Activated CD8-positive, alpha-beta memory T cell treated with anti-CD3 and anti-CD28 coated beads for 36 hours (primary cell): ENCODE results near the gene PI4K2A. TPM values are rescaled to one million over a fixed set of nuclear protein-coding genes. Genes with fewer than 3 reads are reported as not detected.
"Not testable (repeated sequence)": the region's sequence is repeated elsewhere in the genome, so short reads cannot be mapped to it uniquely, and the experiment has no call there.

Source experiments
- CTCF ChIA-PET: fragments of 350-600 bp; sonication (Branson Sonifier 250); formaldehyde crosslinking; loops from one replicate; lab custom pipeline; 2021; ENCODE audit warnings: antibody characterized with exemption; lab: Charles Lee
- POLR2A ChIA-PET: fragments of 350-600 bp; sonication (Branson Sonifier 250); formaldehyde crosslinking; loops from one replicate; lab custom pipeline; 2021; ENCODE audit warnings: antibody characterized with exemption; lab: Charles Lee
- total RNA-seq, 2 experiments: library from RNA; stranded (reverse); gene quantifications; one replicate each; pipeline ENCODE4 v1.2.3, GENCODE V29; 2021

Gene PI4K2A
- total RNA-seq, 2 experiments from 2014 or later = 14.6 to 15.0 TPM

DNA sequence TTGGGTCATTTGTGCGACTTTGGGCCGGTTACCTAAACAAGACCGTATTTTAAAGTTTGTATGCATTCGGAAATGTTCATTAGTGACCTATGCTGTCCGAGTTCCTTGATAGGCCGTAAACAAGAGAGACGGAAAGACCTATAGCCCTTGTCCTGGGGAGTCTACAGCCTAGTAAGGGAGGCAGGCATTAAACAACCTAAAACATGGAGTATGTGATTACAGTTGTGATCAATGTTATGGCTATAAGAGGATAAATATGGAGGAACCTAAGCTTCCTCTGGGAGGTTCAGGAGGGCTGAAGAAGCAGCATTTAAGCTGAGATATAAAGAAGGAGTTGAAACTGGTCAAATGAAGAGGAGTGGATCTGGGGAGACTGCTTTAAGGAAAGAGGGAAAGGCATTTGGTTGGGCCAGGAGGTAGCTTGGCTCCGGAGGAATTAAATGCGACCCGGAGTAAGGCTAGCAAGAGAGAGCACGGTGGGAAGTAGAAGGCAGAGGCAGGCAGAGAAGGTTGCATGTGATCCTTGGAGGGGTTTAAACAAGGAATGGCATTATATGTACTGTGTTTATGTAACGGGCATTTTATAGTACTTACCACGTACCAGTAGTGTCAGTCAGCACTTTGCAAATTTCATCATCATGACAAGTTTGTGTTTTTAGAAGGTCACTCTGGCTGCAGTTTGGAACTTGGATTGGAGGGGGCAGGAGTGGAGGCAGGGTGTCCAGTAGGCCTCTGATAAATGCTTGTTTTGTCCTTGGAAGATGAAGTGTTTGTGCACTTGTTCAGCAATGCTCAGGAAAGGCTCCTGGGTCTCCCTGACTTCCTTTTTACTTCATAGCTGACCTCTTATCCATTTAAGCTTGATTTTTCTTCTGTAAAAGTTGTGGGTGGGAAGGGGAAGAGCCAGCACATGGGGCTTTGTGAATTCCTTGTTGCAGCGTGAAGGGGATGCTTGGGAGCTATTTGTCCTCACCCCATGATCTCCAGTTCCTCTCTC lies 47.6 kb downstream of the PI4K2A start:
- POLR2A ChIA-PET = interaction anchor here (0.6 to 1.2 kb wide), 4 partner anchors 47 to 104 kb away, joined by 3 to 8 read pairs (median 4); partner anchors contain the start of genes C10orf62, PI4K2A and ZFYVE27
- CTCF ChIA-PET = interaction anchor here (0.6 to 3.9 kb wide), 10 partner anchors 10 to 48 kb away, joined by 3 to 19 read pairs (median 8); partner anchors contain the start of genes MARVELD1 and ZFYVE27

DNA sequence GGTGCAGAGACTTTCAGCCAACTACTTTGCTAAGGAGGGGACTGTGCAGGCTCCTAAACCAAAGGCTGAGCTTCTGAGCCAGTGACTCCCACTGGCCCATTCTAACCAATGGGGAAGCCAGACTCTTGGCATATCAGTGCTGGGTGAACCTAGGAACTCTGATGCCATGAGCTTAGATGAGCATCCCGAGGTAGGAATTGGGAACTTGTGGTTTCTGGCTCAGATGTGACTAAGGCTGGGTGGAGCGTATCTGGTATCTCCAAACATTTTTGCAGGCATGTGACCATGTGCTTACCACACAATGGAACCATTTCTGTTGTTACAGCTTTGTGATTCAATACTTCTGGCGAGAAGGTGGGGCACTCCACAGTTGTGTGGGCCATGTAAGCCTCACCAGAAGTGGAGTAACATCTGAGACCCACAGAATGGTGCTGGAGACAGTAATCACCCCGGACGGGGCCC lies 49.1 kb downstream of the PI4K2A start:
- POLR2A ChIA-PET = no interaction called here
- CTCF ChIA-PET = interaction anchor here (0.8 to 3.9 kb wide), 2 partner anchors 12 to 18 kb away, joined by 3 to 16 read pairs; no protein-coding TSS in a partner anchor

DNA sequence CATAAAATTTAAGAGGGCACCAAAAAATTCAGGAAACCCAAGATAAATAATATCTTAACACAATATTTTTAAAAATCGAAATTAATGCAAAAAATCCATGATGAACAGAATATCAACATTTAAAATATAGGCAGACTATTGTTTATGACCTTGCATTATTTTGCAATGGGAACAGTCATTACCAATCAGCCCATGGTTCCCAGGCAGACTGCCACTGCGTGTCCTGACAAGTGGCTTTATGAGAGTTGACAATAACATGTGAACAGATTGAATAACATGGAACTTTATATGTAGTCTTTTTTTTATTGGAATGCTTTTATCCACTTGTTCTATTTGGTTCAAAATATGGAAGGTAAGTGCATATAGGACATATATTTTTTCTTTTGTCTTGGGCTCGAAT lies 49.7 kb downstream of the PI4K2A start:
- POLR2A ChIA-PET = no interaction called here
- CTCF ChIA-PET = interaction anchor here (0.8 kb wide), 1 partner anchor 18 kb away, joined by 3 read pairs; no protein-coding TSS in a partner anchor

- POLR2A ChIA-PET = not testable (repeated sequence)
- CTCF ChIA-PET = interaction anchor here (1.0 to 2.7 kb wide), 3 partner anchors 11 to 33 kb away, joined by 3 to 8 read pairs (median 8); partner anchors contain the start of gene AVPI1
Observed at GRCh38 chr10:97698072-97698655, 57.7 kb downstream of the PI4K2A start.

DNA sequence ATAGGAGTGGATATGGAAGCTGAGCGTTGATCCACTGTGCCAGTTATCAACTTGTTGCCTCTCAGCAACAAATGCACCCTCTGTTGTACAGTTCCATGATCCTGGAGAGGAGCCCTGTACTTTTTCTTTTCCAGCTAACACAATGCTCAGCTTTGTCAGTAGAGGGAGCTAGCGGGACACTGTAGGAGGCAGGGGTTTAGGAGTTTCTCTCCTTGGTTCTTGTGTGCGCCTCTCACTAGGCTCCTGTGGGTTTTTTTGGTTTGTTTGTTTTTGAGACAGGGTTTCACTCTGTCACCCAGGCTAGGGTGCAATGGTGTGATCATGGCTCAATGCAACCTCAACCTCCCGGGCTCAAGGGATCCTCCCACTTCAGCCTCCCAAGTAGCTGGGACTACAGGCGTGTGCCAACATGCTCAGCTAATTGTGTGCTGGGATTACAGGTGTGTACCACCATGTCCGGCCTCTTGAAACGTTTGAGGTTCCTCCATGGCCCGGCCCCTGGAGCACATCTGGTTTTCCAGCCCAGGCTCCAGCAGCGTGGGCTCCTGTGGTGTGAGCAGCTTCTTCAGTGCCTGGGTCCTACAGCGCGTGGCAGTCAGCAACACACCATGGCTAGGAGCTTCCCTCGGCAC lies 61.1 kb downstream of the PI4K2A start:
- ChIA-PET CTCF (interaction anchor here (0.6 to 3.1 kb wide), 20 partner anchors 8 to 168 kb away, joined by 3 to 29 read pairs (median 5); partner anchors contain the start of genes AVPI1, MARVELD1 and ZFYVE27), POLR2A (no interaction called here)

DNA sequence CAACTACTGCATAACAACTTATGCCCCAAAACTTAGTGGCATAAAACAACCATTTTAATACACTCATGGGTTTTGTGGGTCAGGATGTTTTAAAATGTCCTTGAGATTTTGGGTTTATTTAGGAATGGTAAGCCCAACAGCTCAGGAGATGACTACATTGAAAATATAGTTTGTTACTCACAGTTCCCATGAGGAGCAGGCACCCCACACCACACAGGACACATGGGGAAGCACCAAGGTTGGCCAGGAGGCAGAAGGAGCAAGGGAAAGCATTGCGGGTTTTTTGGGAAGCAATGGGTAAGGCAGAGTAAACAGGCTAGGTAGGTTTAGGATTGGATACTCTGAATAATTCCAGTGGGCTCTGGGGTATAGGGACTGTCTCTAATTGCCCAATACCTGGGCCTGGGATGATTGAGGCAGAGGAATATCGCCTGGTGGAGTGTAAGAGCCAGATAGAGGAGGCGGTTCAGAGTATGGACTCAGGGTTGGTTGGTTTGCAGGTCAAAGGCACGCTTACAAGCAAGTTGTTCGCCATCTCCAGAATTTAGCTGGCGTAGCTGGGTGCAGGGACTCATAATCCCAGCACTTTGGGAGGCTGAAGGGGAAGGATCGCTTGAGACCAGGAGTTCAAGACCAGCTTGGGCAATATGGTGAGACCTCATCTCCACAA lies 63.1 kb downstream of the PI4K2A start:
- POLR2A ChIA-PET = no interaction called here
- CTCF ChIA-PET = interaction anchor here (1.6 to 3.1 kb wide), 2 partner anchors 9 to 28 kb away, joined by 4 to 22 read pairs; partner anchors contain the start of gene MARVELD1

DNA sequence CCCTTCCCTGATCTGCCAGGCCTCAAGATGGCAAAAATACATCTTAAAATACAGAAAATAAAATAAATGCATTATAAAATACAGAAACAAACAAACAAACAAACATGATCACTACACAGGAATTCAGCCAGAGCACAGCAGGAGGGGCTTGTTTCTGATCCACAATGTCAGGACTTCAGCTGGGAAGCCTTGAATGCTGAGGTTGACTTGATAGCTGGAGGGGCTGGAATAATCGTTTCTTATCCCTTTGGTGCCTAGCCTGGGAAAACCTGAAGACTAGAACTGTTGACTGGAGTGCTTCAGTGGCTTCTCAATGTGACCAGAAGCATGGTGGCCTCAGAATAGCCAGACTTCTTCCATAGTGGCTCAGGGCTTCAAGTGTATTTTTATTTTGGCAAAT lies 63.9 kb downstream of the PI4K2A start:
- ChIA-PET POLR2A (interaction anchor here (1.0 kb wide), 1 partner anchor 9 kb away, joined by 4 read pairs; the partner anchor contains the start of gene MARVELD1), CTCF (interaction anchor here (0.7 to 1.6 kb wide), 3 partner anchors 16 to 165 kb away, joined by 3 to 5 read pairs (median 4); no protein-coding TSS in a partner anchor)

DNA sequence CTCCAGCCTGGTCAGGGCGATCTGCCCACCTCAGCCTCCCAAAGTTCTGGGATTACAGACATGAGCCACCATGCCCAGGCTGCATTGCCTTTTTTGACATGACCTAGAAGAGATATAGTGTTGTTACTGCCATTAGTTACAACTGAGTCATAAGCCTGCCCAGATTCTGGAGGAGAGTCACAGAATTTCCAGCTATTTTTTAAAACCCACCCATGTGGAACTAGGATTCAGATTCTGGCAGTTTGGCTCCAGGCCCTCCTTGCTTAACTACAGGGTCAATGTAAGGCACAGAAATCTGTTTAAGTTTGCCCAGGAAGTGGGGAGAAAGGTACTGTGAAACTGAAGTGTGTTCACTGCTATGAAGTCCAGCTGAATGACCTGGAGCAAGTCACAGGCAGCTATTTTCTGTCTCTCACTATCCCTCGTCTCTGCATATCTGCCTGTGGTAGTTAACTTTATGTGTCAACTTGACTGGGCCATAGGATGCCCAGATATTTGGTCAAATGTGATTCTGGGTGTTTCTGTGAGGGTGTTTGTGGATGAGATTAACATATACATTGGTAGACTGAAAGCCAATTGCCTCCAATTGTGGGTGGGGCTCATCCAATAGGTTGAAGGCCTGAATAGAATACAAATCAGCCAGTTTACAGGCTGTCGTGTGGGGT lies 64.7 kb downstream of the PI4K2A start:
- POLR2A ChIA-PET = interaction anchor here (1.0 kb wide), 1 partner anchor 8 kb away, joined by 4 read pairs; the partner anchor contains the start of gene MARVELD1
- CTCF ChIA-PET = interaction anchor here (0.7 to 1.6 kb wide), 5 partner anchors 15 to 164 kb away, joined by 3 to 5 read pairs (median 4); no protein-coding TSS in a partner anchor

DNA sequence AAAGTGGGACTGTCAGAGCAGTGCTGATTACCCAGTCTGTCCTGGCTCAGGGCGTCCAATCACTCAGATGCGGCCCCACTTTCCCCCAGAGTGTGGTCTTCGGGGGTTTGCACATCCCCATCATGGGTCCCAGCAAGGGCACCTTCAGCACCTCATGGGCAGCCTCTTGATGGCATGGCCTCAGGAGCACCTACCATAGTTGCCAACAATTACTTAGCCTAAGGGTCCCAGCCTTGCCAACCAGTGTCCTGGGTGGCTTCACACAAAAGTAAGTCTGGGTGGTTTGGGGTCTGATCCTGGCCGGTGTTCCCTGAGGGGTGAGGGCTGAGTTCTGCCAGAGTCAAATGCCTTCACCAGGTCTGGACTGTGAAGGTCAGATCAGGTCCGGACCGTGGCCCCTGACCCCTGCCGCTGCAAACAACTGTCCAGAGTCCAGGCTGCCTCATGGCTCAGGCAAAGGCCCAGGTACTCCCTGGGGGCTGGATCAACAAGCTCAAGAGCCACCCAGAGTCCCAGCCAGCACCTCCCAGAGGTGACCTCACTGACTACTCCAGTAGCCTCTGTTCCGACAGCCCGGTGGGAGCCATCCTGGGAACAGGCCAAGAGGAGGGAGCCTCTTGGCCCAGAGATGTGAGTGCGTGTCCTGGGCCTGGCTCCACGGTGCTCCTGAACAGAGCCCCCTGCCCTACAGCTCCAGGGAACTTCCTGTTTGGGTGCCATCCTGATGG lies 66.8 kb downstream of the PI4K2A start:
- CTCF ChIA-PET = interaction anchor here (1.0 to 8.1 kb wide), 3 partner anchors 18 to 34 kb away, joined by 3 to 98 read pairs (median 3); partner anchors contain the start of gene ZFYVE27
- POLR2A ChIA-PET = no interaction called here

GRCh38 chr10:97708167-97708566 lies 67.7 kb downstream of the PI4K2A start:
- ChIA-PET POLR2A (no interaction called here), CTCF (interaction anchor here (1.0 to 8.1 kb wide), 4 partner anchors 19 to 36 kb away, joined by 3 to 98 read pairs (median 3); partner anchors contain the start of gene ZFYVE27)

DNA sequence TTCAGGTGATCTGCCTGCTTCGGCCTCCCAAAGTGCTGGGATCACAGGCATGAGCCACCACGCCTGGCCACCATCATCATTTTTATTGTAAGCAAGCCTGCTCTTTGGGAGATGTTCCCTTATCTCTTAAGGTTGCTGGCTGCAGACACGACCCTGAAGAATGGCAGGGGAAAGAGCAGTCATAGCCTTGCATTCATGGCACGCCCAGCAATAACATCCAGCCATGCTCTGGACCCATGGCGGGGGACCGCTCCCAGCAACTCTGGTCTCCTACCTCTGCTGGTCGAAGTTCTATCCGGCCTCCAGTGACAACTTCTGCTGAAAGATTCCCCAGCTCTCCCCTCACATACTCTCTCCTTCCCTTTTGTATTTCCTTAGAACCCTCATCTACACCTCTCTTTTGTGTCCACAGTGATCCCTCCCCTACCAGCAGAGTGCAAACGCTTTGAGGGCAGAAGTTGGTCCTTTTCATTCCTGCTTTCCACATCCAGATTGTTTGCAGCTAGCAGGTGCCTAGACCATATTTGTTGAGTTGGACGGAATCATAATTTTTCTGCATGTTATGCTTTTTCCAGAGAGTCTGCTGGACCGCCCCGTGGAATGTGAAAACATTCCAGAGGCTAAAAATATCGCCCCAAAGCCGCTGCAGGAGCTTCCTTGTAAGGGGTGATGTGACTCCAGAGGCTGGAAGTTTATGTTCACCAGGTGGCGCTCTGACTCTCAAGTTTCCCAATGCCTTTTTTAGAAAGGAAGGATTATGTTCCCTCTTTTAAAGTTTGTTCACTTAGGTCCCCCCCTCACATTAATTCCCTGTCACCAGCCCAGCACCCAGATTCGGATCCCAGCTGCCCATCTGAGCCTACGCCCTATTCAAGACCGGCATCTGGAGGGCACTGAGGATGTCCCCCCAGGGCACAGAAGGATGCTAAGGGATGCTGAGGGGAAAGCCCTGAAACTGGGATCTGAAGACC lies 68.8 kb downstream of the PI4K2A start:
- POLR2A ChIA-PET = interaction anchor here (1.0 kb wide), 1 partner anchor 25 kb away, joined by 4 read pairs; no protein-coding TSS in a partner anchor
- CTCF ChIA-PET = interaction anchor here (0.8 to 8.1 kb wide), 8 partner anchors 8 to 35 kb away, joined by 3 to 98 read pairs (median 6); partner anchors contain the start of genes AVPI1 and ZFYVE27

DNA sequence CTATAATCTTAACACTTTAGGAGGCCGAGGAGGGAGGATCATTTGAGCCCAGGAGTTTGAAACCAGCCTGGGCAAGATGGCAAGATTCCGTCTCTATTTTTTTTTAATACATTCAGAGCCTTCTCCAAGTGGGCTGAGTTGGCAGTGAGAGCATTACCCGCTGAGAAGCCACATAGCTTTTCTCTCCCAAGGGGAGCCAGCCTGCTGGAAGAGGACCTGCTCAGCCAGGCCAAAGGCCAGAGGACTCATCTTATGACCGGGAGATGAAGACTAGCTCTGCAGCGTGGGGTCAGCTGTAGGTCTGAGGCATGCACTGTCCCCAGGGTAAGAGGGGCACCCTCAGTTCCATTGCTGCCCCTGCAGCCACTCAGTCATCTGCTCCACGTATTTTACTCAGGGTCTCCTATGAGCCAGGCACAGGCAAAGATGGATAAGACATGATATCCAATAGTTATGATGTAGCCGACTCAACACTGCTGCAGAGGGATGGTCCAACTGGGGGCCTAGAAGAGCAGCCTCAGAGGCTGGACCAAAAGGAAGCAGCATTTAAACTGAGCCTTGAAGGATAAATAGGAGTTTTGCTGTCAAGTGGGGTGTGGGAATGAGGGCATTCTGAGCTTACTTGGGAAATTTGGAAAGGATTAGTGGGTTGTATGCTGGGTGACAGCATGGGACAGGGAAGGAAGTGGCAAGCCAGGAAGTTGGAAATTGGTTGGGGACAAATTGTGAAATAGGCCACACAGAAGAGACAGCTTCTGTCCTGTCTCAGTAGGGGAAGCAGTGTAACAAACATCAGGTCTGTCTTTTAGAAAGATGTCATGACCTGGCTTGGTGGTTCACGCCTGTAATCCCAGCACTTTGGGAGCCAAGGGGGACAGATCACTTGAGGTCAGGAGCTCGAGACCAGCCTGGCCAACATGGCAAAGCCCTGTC lies 71.4 kb downstream of the PI4K2A start:
- ChIA-PET CTCF (interaction anchor here (0.6 to 8.1 kb wide), 8 partner anchors 9 to 80 kb away, joined by 3 to 98 read pairs (median 4); partner anchors contain the start of gene ZFYVE27), POLR2A (interaction anchor here (0.7 kb wide), 1 partner anchor 25 kb away, joined by 3 read pairs; the partner anchor contains the start of gene AVPI1)

GRCh38 chr10:97713339-97713825 lies 72.9 kb downstream of the PI4K2A start, which contains the start of gene MARVELD1:
Gene MARVELD1 (plus strand): TSS chr10:97713730. CDS start chr10:97713877, 147 bp downstream.
- POLR2A ChIA-PET = interaction anchor here (0.7 to 1.7 kb wide), 3 partner anchors 9 to 156 kb away, joined by 4 to 7 read pairs (median 4); partner anchors contain the start of gene ZFYVE27
- CTCF ChIA-PET = interaction anchor here (0.5 to 8.1 kb wide), 7 partner anchors 11 to 386 kb away, joined by 3 to 98 read pairs (median 4); partner anchors contain the start of gene ZFYVE27
